ENCODE measurements around the gene TRIM46. TPM values are rescaled to one million over a fixed set of nuclear protein-coding genes. Genes with fewer than 3 reads are reported as not detected.
"Not testable (repeated sequence)": the region's sequence is repeated elsewhere in the genome, so short reads cannot be mapped to it uniquely, and the experiment has no call there.

TRIM46 gene
- total RNA-seq, 1 experiment from 2014 or later, result 0.14 TPM

- DNase-seq (ENCODE audit: low spot score), result peak; percentile 83
- in situ Hi-C loops (cut with HindIII; ENCODE audit: low sequenced_read_pairs), result no loop called here
These were observed 46.0 kb downstream of the TRIM46 start for GRCh38 chr1:155219592-155220031.

- DNase-seq (ENCODE audit: low spot score); in situ Hi-C loops (cut with HindIII; ENCODE audit: low sequenced_read_pairs): not testable (repeated sequence)
These were observed 46.7 kb downstream of the TRIM46 start for GRCh38 chr1:155220211-155220965.

DNA sequence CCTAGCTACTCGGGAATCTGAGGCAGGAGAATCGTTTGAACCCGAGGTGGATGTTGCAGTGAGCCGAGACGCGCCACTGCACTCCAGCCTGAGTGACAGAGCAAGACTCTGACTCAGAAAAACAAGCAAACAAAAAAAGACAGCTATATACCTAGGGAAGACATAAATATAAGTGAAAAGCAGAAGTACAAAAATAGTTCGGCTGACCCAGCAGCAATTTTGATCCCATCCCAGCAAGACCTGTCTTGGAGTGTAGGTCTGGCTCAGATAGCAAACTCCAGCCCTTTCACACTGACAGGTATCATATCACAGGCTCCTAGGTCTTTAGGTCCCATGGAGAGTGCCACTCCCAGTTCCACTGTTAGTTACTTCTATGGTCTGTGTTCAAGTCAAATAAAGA lies 49.4 kb downstream of the TRIM46 start:
- in situ Hi-C loops (cut with HindIII; ENCODE audit: low sequenced_read_pairs), result no loop called here
- DNase-seq (ENCODE audit: low spot score), result no peak

DNA sequence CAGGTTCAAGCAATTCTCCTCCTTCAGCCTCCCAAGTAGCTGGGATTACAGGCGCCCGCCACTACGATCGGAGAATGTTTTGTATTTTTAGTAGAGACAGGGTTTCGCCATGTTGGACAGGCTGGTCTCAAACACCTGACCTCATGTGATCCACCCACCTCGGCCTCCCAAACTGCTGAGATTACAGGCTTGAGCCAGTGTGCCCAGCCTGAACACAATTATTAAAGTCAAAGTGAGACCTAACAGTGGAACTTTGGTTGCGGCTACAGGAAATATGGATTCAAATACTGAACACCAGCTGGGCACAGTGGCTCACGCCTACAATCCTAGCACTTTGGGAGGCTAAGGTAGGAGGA lies 51.7 kb downstream of the TRIM46 start:
- in situ Hi-C loops (cut with HindIII; ENCODE audit: low sequenced_read_pairs); DNase-seq (ENCODE audit: low spot score): not testable (repeated sequence)

DNA sequence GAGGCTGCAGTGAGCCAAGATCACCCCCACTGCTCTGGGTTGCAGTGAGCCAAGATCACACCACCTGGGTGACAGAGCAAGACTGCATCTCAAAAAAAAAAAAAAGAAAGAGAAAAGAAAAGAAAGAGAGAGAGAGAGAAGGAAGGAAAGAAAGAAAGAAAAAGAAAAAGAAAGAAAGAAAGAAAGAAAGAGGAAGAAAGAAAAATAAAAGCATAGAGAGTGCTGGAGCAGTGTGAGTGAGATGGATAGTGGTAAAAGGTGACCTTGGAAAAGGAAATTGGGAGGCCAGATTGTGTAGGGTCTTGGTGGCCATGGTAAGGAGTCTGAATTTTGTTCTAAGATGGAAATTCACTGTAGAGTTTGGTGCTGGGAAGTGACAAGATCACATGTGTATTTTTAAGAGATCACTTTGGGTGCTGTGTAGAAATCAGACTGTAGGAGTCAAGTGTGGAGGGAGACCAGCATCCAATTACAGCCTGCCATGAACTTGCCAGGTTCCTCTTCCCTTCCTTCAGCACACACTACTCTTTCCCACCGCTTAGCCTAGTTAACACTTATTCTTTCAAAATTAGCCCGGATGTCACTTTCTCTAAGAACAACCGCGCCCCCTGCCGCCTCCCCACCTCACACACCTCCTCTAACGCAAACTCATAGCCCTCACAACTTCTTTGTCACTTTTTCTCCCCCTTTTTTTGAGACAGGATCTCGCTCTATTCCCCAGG lies 52.7 kb downstream of the TRIM46 start:
- peak; percentile 78 for DNase-seq (ENCODE audit: low spot score)
- in situ Hi-C loops (cut with HindIII; ENCODE audit: low sequenced_read_pairs), result no loop called here

GRCh38 chr1:155226910-155227260 lies 53.2 kb downstream of the TRIM46 start:
- in situ Hi-C loops (cut with HindIII; ENCODE audit: low sequenced_read_pairs), result no loop called here
- peak; percentile 73 for DNase-seq (ENCODE audit: low spot score)

- in situ Hi-C loops (cut with HindIII; ENCODE audit: low sequenced_read_pairs), result no loop called here
- peak; percentile 99 for DNase-seq (ENCODE audit: low spot score)
These were observed 53.8 kb downstream of the TRIM46 start for GRCh38 chr1:155227261-155228095.

- DNase-seq (ENCODE audit: low spot score), result no peak
- in situ Hi-C loops (cut with HindIII; ENCODE audit: low sequenced_read_pairs), result no loop called here
These were observed 54.4 kb downstream of the TRIM46 start for GRCh38 chr1:155228096-155228427.

GRCh38 chr1:155231302-155231701 lies 57.7 kb downstream of the TRIM46 start:
- in situ Hi-C loops (cut with HindIII; ENCODE audit: low sequenced_read_pairs); DNase-seq (ENCODE audit: low spot score): not testable (repeated sequence)

GRCh38 chr1:155232001-155232978 lies 58.6 kb downstream of the TRIM46 start:
- DNase-seq (ENCODE audit: low spot score); in situ Hi-C loops (cut with HindIII; ENCODE audit: low sequenced_read_pairs): not testable (repeated sequence)

DNA sequence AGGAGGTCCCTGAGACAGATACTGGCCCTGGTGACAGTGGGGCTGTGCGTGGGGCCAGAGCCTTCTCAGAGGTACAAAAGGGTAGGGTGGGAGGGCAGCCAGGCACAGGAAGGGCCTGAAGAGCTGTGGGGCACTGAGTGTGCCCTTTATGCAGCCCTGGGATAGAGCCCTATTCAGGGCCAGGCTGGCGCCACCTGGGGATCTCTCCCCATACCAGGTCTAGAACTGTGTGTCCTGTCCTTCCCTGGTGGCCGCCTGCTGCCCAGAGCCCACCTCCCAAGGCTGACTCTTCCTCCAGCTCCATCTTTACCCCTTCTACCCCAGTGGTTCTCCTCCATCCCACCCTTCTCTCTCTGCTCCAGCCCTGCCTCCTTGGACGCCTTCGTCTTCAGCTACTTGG lies 59.9 kb downstream of the TRIM46 start:
- in situ Hi-C loops (cut with HindIII; ENCODE audit: low sequenced_read_pairs); DNase-seq (ENCODE audit: low spot score): not testable (repeated sequence)

Other genes starting within 250 kb of the TRIM46 start
- 66.5 and 70.3 TPM in 2 replicates for gene PMVK, start 237.1 kb upstream of the TRIM46 start, total RNA-seq (2014; rRNA removed; shearing (Covaris generic))
- gene PBXIP1, start 217.8 kb upstream of the TRIM46 start, total RNA-seq (2014; rRNA removed; shearing (Covaris generic)), result 25.9 and 36.5 TPM in 2 replicates
- 16.9 and 24.2 TPM in 2 replicates for gene PYGO2, start 212.1 kb upstream of the TRIM46 start, total RNA-seq (2014; rRNA removed; shearing (Covaris generic))
- gene SHC1, start 203.1 kb upstream of the TRIM46 start, total RNA-seq (2014; rRNA removed; shearing (Covaris generic)), result 204 and 265 TPM in 2 replicates
- 187 and 192 TPM in 2 replicates for gene CKS1B, start 199.2 kb upstream of the TRIM46 start, total RNA-seq (2014; rRNA removed; shearing (Covaris generic))
- gene FLAD1, start 190.5 kb upstream of the TRIM46 start, total RNA-seq (2014; rRNA removed; shearing (Covaris generic)), result 39.9 and 49.4 TPM in 2 replicates
- 0.74 TPM in 1 of 2 replicates, not detected in the other for gene LENEP, start 180.3 kb upstream of the TRIM46 start, total RNA-seq (2014; rRNA removed; shearing (Covaris generic))
- gene ZBTB7B, start 171.0 kb upstream of the TRIM46 start, total RNA-seq (2014; rRNA removed; shearing (Covaris generic)), result 30.6 and 33.0 TPM in 2 replicates
- gene DCST2, start 140.1 kb upstream of the TRIM46 start, total RNA-seq (2014; rRNA removed; shearing (Covaris generic)), result 0.31 TPM in 1 of 2 replicates, not detected in the other
- not detected in 2 replicates for gene DCST1, start 140.0 kb upstream of the TRIM46 start, total RNA-seq (2014; rRNA removed; shearing (Covaris generic))
- gene ADAM15, start 122.5 kb upstream of the TRIM46 start, total RNA-seq (2014; rRNA removed; shearing (Covaris generic)), result 82.2 and 92.9 TPM in 2 replicates
- gene EFNA4, start 110.1 kb upstream of the TRIM46 start, total RNA-seq (2014; rRNA removed; shearing (Covaris generic)), result 14.0 and 26.2 TPM in 2 replicates
- 3.3 and 5.1 TPM in 2 replicates for gene EFNA3, start 95.0 kb upstream of the TRIM46 start, total RNA-seq (2014; rRNA removed; shearing (Covaris generic))
- 2.8 and 5.3 TPM in 2 replicates for gene EFNA1, start 46.0 kb upstream of the TRIM46 start, total RNA-seq (2014; rRNA removed; shearing (Covaris generic))
- 15.9 and 19.8 TPM in 2 replicates for gene SLC50A1, start 38.0 kb upstream of the TRIM46 start, total RNA-seq (2014; rRNA removed; shearing (Covaris generic))
- gene DPM3, start 33.3 kb upstream of the TRIM46 start, total RNA-seq (2014; rRNA removed; shearing (Covaris generic)), result 83.3 and 104 TPM in 2 replicates
- gene KRTCAP2, start 545 bp upstream of the TRIM46 start, total RNA-seq (2014; rRNA removed; shearing (Covaris generic)), result 177 and 223 TPM in 2 replicates
- 75.4 and 79.8 TPM in 2 replicates for gene THBS3, start 34.0 kb downstream of the TRIM46 start, total RNA-seq (2014; rRNA removed; shearing (Covaris generic))
- 125 and 126 TPM in 2 replicates for gene MTX1, start 34.8 kb downstream of the TRIM46 start, total RNA-seq (2014; rRNA removed; shearing (Covaris generic))
- gene ENTREP3, start 81.6 kb downstream of the TRIM46 start, total RNA-seq (2014; rRNA removed; shearing (Covaris generic)), result 5.4 and 7.3 TPM in 2 replicates
- gene SCAMP3, start 88.5 kb downstream of the TRIM46 start, total RNA-seq (2014; rRNA removed; shearing (Covaris generic)), result 24.3 and 49.0 TPM in 2 replicates
- 32.1 and 47.4 TPM in 2 replicates for gene CLK2, start 99.7 kb downstream of the TRIM46 start, total RNA-seq (2014; rRNA removed; shearing (Covaris generic))
- gene HCN3, start 103.6 kb downstream of the TRIM46 start, total RNA-seq (2014; rRNA removed; shearing (Covaris generic)), result 1.1 and 3.3 TPM in 2 replicates
- not detected in 2 replicates for gene PKLR, start 127.6 kb downstream of the TRIM46 start, total RNA-seq (2014; rRNA removed; shearing (Covaris generic))
- gene FDPS, start 135.0 kb downstream of the TRIM46 start, total RNA-seq (2014; rRNA removed; shearing (Covaris generic)), result 357 and 361 TPM in 2 replicates
- 23.9 and 35.0 TPM in 2 replicates for gene RUSC1, start 147.0 kb downstream of the TRIM46 start, total RNA-seq (2014; rRNA removed; shearing (Covaris generic))

Measured in G401 (cell line).